ENCODE results near the gene CADM4. TPM values are rescaled to one million over a fixed set of nuclear protein-coding genes. Genes with fewer than 3 reads are reported as not detected.

The CADM4 gene
- polyA plus RNA-seq, 1 of the 3 experiments (the other 2 are of a cell fraction) = 28.9 TPM

GRCh38 chr19:43622956-43623355, 16.7 kb downstream of the CADM4 start:
- ChIA-PET POLR2A (no interaction called here), CTCF (no interaction called here)
- H2AFZ ChIP-seq (ENCODE audit: low read depth) = no peak overlapping the region
- no peaks in the 10 kb centered on the region for H4K20me1 ChIP-seq (ENCODE audit: insufficient read depth)
- no peak overlapping the region for H3K9ac ChIP-seq
- no peak overlapping the region for H3K4me2 ChIP-seq
- 100% methylated on average over 1 of the region's 1 CpG for WGBS (ENCODE audit: low lambda C conversion rate)
- no peak overlapping the region for H3K4me3 ChIP-seq (ENCODE audit: low read depth in 2 of 2, low read length in 1 of 2)
- peaks cover 4% of the 10 kb centered on the region for H3F3A ChIP-seq (replicated peaks; ENCODE audit: insufficient read depth)
- peaks cover 0 to 3% of the 10 kb centered on the region in 2 experiments for H3K36me3 ChIP-seq (replicated peaks in 1 of 2; ENCODE audit: control insufficient read depth in 1 of 2, insufficient read depth in 2 of 2, low read length in 1 of 2)
- no peak for DNase-seq
- no peak overlapping the region for H3K27ac ChIP-seq (ENCODE audit: low read depth in 2 of 2, low read length in 1 of 2)
- H3K27me3 ChIP-seq (ENCODE audit: insufficient read depth) = no peaks in the 10 kb centered on the region
- no peaks in the 10 kb centered on the region for H3K9me2 ChIP-seq
- no peaks in the 10 kb centered on the region for H3K9me3 ChIP-seq
- peaks cover 11% of the 10 kb centered on the region for H3K79me2 ChIP-seq (ENCODE audit: insufficient read depth)
- H3K4me1 ChIP-seq (ENCODE audit: control insufficient read depth in 1 of 2, insufficient read depth in 2 of 2, low read depth in 1 of 2, low read length in 1 of 2) = peaks cover 7 to 12% of the 10 kb centered on the region in 2 experiments; a peak in 2 of 4 replicates
- TF ChIP-seq, protein P1, sequence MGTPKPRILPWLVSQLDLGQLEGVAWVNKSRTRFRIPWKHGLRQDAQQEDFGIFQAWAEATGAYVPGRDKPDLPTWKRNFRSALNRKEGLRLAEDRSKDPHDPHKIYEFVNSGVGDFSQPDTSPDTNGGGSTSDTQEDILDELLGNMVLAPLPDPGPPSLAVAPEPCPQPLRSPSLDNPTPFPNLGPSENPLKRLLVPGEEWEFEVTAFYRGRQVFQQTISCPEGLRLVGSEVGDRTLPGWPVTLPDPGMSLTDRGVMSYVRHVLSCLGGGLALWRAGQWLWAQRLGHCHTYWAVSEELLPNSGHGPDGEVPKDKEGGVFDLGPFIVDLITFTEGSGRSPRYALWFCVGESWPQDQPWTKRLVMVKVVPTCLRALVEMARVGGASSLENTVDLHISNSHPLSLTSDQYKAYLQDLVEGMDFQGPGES (IDR thresholded peaks at IDR 0.05; ENCODE audit: low read depth, low read length) = no peak
- TF ChIP-seq USF1 (IDR thresholded peaks at IDR 0.05; ENCODE audit: borderline replicate concordance, low read depth) = no peak
- TF ChIP-seq POLR2AphosphoS5 (IDR thresholded peaks at IDR 0.05; ENCODE audit: low read depth, low read length) = no peak
- TF ChIP-seq NFIC (IDR thresholded peaks at IDR 0.05; ENCODE audit: borderline replicate concordance) = no peak
- TF ChIP-seq EP300 (IDR thresholded peaks at IDR 0.05; ENCODE audit: borderline replicate concordance in 1 of 2, low read depth in 1 of 2, low read length in 1 of 2) = no peak
- TF ChIP-seq MEF2A (IDR thresholded peaks at IDR 0.05; ENCODE audit: borderline replicate concordance, low read depth) = no peak
- TF ChIP-seq, protein P2, sequence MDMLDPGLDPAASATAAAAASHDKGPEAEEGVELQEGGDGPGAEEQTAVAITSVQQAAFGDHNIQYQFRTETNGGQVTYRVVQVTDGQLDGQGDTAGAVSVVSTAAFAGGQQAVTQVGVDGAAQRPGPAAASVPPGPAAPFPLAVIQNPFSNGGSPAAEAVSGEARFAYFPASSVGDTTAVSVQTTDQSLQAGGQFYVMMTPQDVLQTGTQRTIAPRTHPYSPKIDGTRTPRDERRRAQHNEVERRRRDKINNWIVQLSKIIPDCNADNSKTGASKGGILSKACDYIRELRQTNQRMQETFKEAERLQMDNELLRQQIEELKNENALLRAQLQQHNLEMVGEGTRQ (IDR thresholded peaks at IDR 0.05; ENCODE audit: borderline replicate concordance, low read depth, low read length) = no peak
- no peak for TF ChIP-seq MAX (IDR thresholded peaks at IDR 0.05; ENCODE audit: low read depth)
- TF ChIP-seq FOSL2 (IDR thresholded peaks at IDR 0.05; ENCODE audit: borderline replicate concordance, low read depth) = no peak
- TF ChIP-seq, protein P3, sequence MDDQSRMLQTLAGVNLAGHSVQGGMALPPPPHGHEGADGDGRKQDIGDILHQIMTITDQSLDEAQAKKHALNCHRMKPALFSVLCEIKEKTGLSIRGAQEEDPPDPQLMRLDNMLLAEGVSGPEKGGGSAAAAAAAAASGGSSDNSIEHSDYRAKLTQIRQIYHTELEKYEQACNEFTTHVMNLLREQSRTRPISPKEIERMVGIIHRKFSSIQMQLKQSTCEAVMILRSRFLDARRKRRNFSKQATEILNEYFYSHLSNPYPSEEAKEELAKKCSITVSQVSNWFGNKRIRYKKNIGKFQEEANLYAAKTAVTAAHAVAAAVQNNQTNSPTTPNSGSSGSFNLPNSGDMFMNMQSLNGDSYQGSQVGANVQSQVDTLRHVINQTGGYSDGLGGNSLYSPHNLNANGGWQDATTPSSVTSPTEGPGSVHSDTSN (IDR thresholded peaks at IDR 0.05) = no peak

- POLR2A ChIA-PET = no interaction called here
- TF ChIP-seq CTCF (IDR thresholded peaks at IDR 0.05) (no peak), RAD21 (IDR thresholded peaks at IDR 0.05; ENCODE audit: low read length) (no peak), FOSL2 (IDR thresholded peaks at IDR 0.05; ENCODE audit: borderline replicate concordance, low read depth) (no peak), YY1 (IDR thresholded peaks at IDR 0.05; ENCODE audit: low read depth) (no peak), MAX (IDR thresholded peaks at IDR 0.05; ENCODE audit: low read depth) (no peak), NFIC (IDR thresholded peaks at IDR 0.05; ENCODE audit: borderline replicate concordance) (no peak), POLR2AphosphoS5 (IDR thresholded peaks at IDR 0.05; ENCODE audit: low read depth, low read length) (no peak), TEAD4 (IDR thresholded peaks at IDR 0.05; ENCODE audit: borderline replicate concordance, insufficient read depth) (no peak), NRF1 (IDR thresholded peaks at IDR 0.05; ENCODE audit: low read depth, low read length) (no peak), ZBTB33 (IDR thresholded peaks at IDR 0.05; ENCODE audit: borderline replicate concordance, low read depth) (no peak)
- TF ChIP-seq, protein P1 (IDR thresholded peaks at IDR 0.05; ENCODE audit: low read depth, low read length) = no peak
Observed at GRCh38 chr19:43622070-43622469, 17.6 kb downstream of the CADM4 start.

More at GRCh38 chr19:43622070-43622469, 17.6 kb downstream of the CADM4 start:
- Histone ChIP-seq H3K27me3 (ENCODE audit: insufficient read depth) (no peaks in the 10 kb centered on the region), H2AFZ (ENCODE audit: low read depth) (no peak overlapping the region), H3K4me1 (ENCODE audit: control insufficient read depth in 1 of 2, insufficient read depth in 2 of 2, low read depth in 1 of 2, low read length in 1 of 2) (peaks cover 7 to 12% of the 10 kb centered on the region in 2 experiments; a peak in 2 of 4 replicates), H3K9ac (no peak overlapping the region), H3K9me2 (no peaks in the 10 kb centered on the region), H3K4me3 (ENCODE audit: low read depth in 2 of 2, low read length in 1 of 2) (no peak overlapping the region), H3F3A (replicated peaks; ENCODE audit: insufficient read depth) (peaks cover 4% of the 10 kb centered on the region), H3K4me2 (no peak overlapping the region), H3K9me3 (no peaks in the 10 kb centered on the region), H3K36me3 (replicated peaks in 1 of 2; ENCODE audit: control insufficient read depth in 1 of 2, insufficient read depth in 2 of 2, low read length in 1 of 2) (peaks cover 0 to 3% of the 10 kb centered on the region in 2 experiments), H3K79me2 (ENCODE audit: insufficient read depth) (peaks cover 20% of the 10 kb centered on the region), H4K20me1 (ENCODE audit: insufficient read depth) (no peaks in the 10 kb centered on the region), H3K27ac (ENCODE audit: low read depth in 2 of 2, low read length in 1 of 2) (no peak overlapping the region)
- CTCF ChIA-PET = interaction anchor here (2.5 kb wide), 1 partner anchor 67 kb away, joined by 7 read pairs; no protein-coding TSS in a partner anchor
- WGBS (ENCODE audit: low lambda C conversion rate) = 67% methylated on average over 4 of the region's 4 CpGs
- no peak for DNase-seq
